LHCN-M2 (cell line): Measurements from ENCODE around the gene MKRN2. TPM values are rescaled to one million over a fixed set of nuclear protein-coding genes. Genes with fewer than 3 reads are reported as not detected.

Source experiments
- DNase-seq: peaks from one replicate; pipeline ENCODE4 v3.0.0-alpha.2; 2012; ENCODE audit warnings: low read depth
- total RNA-seq: library from RNA; depleted of rRNA; stranded (reverse); fragments of >200 nt; gene quantifications from 2 replicates; pipeline ENCODE4 v1.2.3, GENCODE V29; 2014

The MKRN2 gene
- total RNA-seq, 1 experiment from 2014 or later = 49.9 TPM

DNA sequence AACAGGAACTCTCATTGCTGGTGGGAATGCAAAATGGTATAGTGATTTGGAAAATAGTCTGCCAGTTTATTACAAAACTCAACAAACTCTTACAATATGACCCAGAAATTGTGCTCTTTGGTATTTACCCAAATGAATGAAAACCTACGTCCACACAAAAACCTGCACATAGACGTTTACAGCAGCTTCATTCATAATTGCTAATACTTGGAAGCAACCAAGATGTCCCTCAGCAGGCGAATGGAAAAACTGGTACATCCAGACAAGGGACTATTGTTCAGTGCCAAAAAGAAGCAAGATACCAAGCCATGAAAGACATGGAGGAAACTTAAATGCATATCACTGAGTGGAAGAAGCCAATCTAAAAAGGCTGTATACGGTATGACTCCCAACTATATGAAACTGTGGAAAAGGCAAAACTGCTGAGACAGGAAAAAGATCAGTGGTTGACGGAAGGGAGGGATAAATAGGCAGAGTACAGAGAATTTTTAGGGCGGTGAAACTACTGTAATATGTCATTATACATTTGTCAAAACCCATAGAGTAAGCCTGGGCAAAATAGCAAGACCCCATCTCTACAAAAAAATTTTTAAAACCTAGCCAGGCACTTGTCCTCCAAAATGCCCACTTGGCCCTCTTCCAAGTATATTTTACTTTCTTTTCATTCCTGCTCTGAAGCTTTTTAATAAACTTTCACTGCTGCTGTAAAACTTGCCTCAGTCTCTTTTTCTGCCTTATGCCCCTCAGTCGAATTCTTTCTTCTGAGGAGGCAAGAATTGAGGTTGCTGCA, 6.7 kb upstream of the MKRN2 start:
- DNase-seq = no peak

DNA sequence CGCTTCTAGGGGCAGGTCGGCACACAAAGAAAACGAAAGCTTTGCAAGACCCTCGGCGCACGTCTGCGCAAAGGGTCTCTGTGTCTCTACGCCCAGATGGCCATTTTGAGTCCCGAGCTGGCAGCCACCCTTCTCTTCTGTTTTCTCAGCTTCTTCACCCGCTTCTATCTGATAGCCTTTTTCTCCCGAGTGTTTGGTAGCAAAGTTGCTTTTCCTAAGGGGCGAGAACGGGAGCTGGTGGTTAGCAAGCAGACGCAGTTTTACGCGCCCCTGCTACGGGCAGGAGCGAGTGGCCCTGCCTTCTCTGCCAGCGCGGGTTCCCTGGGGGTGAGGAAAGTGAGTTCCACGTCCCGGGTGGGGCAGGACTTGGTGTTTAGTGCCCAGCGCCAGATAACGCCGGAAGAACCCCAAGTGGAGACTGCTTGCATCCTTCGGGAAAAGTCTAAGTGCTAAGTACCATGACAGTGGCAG, 2.9 kb upstream of the MKRN2 start:
- DNase-seq = peak; percentile 56

DNA sequence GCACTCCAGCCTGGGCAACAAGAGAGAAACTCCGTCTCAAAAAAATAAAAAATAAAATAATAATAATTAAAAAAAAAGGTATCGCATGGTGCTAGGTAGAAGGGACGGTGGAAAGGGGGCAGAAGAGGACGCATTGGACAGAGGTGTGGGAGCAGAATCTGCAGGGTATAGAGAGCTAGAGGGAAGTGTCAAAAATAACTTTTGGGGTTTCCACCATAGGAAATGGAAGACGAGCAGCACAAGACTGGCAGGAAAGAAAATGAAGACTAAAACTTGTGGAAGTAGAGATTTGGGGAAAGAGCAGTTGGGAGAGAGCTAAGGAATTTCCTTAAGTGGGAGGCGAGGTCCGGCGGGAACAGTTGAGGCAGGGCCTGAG, 585 bp upstream of the MKRN2 start:
- DNase-seq = no peak

DNA sequence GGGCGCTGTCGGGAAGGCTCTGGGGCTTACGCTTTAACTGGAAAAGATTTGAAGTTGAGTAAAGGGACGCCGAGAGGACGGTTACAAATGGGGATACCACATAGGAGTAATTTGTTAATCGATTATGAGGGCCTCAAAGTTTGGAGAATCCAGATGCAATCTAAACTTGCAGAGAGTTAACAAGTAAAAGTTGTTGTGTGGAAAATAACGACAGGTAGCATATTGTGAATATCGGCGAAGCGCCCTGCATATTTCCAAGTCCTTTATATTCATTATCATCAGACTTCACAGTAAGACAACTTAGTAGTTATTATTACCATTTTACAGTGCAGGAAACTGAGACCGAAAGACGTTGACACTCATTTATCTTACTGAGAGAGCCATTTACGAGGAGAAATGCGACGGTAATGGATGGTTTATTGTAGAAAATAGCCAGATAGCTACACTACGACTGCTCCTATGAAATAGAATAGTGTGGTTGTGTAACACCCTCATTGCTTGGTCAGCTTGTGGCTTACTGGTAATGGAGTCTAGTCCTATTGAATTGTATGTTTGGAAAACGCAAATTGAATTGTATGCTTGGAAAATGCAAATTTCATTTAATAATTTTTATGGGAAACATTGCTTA, 700 bp downstream of the MKRN2 start:
- no peak for DNase-seq

DNA sequence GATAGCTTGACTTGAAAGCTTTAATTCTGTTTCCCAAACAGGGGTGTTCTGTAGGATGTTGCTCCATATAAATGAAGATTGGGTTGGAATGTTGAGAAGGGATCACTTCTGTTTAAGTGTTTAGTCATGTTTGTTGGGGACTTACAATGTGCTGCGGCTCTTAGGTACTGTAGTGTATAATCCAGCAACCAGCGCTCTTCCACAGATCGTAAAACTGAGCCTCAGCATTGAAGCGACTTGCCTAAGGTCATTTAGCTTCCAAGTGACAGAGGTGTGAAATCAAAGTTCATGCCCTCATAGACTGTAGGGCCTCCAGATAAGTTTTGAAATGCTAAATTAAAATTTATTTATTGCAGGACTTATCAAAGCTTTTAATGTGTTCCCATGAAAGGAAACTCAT, 1.8 kb downstream of the MKRN2 start:
- no peak for DNase-seq

DNA sequence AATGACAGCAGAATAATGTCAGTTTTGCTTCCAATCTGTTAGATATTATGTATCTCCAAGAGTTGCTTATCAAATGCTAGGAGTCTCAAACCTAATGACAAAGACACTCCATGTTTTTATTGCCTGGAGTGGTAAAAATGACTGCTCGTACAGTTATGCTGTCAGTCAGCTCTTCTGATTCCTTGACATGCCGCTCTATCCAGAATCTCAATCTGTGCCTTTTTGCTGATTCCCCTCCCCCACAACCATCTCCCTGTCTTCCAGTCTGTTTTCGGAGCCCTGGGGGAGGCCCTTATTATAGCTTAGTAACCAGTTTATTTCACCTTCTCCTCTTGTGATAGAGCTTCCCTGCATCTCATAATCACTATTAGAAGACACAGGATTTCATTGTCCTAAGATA, 2.6 kb downstream of the MKRN2 start:
- no peak for DNase-seq

DNA sequence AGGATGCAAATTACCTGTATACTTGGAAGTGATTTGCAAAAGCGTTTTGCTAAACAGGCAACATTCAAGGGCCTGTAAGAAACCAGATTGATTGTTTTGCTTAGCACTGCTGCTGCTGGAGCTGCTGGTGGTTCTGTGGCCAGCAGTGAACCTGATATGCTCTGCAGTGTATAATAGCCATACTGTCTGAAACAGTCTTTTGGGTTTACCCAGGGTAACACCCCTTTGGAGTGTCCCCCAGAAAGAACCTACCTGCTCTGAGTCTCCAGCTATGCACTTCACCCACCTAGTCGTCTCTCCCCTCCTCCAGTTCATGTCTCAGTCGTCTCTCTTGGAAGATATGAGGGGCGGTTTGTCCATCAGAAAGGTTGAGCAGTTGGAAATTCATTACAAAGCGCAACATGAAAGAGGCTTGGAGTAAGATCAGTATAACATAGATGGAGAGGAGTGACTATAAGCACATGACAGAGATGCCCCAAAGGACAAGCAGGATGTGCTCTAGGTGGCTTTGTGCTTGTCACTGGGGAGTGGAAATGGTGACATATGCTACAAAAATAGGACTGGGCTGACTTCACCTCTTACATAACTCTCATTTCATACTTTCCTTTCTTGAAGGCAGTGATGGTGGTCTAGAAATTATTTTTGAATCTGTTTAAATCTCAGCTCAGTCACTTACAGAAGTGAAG, 3.8 kb downstream of the MKRN2 start:
- DNase-seq = no peak

DNA sequence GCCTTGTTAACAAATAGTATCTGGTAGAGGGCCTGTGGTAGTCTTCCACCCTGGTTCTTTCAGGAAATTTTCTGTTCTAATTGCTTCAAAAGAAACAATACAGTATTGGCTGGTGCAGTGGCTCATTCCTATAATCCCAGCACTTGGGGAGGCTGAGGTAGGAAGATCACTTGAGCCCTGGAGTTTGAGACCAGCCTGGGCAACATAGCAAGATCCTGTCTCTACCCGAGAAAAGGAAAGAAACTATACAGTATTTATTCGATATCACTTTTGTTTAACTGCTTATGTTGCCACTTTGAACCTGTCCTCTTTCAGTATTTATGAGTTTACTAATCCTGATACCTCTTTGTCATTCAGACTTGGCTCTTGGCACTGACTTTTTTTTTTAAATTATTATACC, 4.5 kb downstream of the MKRN2 start:
- no peak for DNase-seq

DNA sequence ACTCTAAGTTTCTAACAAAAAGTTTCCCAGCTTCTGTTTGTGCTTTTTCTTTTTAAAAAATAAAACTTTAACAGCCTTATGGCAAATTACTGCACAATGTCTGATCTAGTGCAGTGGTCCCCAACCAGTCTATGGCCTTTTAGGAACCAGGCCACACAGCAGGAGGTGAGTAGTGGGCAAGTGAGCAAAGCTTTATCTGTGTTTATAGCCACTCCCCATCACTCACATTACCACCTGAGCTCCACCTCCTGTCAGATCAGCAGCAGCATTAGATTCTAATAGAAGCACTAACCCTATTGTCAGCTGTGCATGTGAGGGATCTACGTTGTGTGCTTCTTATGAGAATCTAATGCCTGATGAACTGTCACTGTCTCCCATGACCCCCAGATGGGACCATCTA, 5.6 kb downstream of the MKRN2 start:
- no peak for DNase-seq

DNA sequence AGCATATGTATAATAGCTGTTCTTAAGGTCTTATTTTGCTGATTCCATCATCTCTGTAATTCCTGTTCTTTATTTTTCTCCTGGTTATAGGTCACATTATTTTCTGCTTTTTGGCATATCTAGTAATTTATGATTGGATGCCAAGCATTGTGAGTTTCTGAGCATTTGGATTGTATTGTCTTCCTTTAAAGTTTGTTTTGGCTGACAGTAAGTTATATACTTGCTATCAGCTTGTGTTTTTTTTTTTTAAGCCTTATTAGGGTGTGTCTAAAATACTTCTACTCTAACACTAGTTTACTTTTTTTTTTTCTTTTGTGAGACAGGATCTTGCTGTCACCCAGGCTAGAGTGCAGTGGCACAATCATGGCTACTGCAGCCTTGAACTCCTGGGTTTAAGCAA, 10.1 kb downstream of the MKRN2 start:
- no peak for DNase-seq

DNA sequence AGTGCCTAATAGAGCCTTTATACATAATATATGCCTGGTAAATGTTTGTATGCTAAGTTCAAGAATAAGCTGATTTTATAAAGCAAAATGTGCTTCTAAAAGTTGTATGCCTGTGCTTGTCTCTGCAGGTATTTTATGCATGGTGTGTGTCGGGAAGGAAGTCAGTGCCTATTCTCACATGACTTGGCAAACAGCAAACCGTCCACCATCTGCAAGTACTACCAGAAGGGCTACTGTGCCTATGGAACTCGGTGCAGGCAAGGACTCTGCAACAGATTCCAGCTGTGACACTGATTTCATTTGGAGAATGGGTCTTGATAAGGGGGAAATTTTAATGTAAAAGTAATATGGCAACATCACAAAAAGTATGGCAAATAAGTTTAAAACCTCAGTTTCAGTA, 11.9 kb downstream of the MKRN2 start:
- no peak for DNase-seq

DNA sequence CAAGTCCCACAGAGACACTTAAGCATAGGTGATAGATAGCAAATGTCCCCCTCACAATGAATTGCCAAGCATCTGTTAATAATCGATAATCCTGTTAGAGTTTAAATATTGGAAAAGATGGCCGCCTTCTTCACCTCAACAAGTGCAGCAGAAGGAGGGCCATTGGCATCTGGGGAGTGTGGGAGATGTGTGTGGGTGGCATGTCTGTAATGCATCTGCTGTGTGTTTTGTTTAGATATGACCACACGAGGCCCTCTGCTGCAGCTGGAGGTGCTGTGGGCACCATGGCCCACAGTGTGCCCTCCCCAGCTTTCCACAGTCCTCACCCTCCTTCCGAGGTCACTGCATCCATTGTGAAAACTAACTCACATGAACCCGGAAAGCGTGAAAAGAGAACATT, 12.9 kb downstream of the MKRN2 start:
- DNase-seq = no peak

DNA sequence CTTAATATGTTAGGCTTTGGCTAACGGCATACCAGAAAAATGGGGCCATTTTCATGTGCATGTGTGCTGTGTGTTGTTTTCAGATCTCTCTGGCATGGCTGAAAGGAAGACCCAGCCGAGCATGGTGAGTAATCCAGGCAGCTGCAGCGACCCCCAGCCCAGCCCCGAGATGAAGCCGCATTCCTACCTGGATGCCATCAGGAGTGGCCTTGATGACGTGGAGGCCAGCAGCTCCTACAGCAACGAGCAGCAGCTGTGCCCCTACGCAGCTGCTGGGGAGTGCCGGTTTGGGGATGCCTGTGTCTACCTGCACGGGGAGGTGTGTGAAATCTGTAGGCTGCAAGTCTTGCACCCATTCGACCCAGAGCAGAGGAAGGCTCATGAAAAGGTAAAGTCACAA, 15.1 kb downstream of the MKRN2 start:
- no peak for DNase-seq

DNA sequence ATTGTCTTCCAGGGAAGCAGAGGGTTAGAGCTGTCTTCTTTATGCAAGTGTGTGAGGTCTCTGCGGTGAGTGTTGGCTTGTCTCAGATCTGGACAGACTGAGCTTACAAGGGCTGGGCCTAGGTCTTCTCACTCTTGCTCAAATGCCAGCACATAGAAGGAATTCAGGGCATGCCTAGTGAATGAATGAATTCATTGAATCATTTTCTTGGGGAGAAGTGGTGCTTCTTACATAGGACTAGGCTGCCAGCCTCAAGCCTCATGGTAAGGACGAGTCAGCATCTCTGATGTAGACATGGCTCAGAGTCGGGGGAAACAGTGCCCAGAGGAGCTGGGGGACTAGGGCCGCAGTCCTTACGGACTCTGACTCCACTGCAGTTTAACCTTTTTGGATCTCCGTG, 17.2 kb downstream of the MKRN2 start:
- no peak for DNase-seq

DNA sequence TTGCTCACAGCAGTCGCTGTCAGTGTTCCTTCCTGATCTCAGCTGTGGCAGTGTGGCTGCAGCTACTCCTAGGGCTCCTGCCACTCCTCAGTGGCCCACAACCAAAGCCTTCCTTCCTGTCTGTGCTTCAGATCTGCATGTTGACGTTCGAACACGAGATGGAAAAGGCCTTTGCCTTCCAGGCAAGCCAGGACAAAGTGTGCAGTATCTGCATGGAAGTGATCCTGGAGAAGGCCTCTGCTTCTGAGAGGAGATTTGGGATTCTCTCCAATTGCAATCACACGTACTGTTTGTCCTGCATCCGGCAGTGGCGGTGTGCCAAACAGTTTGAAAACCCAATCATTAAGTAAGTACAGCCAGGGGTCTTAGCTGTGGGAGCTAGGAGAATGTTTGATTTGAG, 17.8 kb downstream of the MKRN2 start:
- DNase-seq = no peak

DNA sequence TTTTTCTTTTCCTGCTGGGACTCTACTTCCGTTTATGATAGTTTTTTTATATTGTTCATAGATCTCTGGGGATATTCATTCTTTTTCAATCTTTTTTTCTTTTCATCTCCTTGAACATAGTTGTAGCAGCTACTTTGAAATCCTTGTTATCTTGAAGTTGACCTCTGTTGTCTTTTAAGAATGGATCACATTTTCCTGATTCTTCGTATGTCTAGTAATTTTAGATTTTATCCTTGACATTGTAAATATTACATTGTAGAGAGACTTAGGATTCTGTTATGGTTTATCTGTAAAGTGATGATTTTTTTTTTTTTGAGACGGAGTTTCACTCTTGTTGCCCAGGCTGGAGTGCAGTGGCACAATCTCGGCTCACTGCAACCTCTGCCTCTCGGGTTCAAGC, 20.5 kb downstream of the MKRN2 start:
- no peak for DNase-seq

DNA sequence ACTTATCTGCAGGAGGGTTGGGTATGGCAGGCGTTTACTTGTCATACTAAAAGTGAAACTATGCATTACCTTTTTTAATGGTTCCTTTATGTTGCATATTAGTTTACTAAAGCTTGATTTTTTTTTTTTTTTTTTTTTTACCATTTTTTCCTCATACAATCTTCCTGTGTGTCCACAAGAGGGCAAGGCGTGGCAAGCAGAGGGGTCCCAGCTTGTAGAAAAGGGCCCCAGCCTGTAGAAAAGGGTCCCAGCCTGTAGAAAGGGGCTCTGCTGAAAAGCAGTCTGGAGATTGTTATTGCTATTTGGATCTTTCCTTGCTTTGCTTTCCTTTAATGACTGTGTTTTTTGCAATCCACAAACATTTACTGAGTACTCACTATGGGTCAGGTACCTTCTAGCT, 21.9 kb downstream of the MKRN2 start:
- DNase-seq = no peak

DNA sequence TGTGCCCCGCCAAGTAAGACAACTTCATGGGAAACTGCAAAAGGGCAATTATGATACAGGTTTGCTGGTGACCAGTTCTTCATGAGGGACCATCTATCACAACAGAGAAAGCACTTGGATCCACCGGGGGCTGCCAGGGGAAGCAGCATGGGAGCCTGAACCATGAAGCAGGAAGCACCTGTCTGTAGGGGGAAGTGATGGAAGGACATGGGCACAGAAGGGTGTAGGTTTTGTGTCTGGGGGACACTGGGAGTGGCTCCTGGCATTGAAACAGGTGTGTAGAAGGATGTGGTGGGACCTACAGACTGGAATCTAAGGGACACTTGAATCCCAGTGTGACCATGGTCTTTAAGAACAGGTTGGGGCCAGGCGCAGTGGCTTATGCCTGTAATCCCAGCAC, 22.6 kb downstream of the MKRN2 start:
- no peak for DNase-seq

DNA sequence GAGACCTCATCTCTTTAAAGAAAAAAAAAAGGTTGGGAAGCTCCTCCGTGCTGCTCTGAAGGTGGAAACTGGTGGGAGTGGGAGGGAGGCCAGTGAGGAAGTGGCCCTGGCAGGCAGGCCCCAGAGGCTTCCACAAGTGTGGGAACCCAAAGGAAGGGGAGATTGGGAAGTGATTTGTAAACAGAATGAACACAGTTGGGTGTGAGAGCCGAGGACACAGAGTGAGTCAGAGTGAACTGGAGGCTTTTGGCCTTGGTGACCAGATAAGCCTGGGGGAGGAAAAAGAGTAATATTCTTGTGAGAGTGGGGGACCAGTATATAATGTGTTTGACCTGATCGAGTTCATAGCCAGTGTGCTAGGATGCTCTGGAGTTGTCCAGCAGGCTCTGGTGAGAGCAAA, 23.0 kb downstream of the MKRN2 start:
- peak; percentile 37 for DNase-seq

DNA sequence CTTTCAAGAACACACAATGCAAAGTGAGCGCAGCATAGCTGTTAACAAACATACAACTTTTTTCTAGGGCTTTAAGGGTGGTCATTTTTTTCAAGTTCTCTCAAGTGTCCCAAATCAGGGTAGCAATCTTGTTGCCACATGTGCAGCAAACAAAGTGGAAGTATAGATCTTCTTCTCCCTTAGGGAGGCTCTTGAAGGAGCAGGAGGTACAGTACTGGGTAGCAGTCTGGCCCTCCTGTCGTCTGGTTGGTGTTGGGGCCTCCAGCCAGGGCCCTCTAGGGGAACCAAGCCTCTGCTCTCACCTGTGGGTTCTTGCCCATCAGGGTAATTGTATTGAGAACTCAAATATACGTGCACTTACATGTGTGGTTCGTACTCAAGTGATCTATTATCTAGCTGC, 25.8 kb downstream of the MKRN2 start:
- DNase-seq = no peak

DNA sequence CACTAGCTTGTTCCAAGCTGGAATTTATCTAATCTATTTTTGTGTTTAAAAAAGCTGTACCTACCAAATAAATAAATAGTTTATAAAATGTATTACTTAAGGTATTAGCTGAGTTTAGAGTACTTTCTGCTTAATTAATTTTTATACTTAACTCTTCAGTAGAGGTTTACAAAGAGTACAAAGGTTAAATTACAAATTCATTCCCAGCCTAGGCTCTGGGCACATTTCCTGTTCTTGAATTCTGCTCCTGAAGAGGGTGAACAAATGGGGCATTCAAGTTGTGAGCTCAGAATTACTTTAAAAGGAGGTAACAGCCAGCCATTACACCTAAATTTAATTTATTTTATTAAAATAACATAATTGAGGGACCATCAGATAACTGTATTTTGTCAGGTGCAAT, 26.4 kb downstream of the MKRN2 start:
- DNase-seq = no peak

DNA sequence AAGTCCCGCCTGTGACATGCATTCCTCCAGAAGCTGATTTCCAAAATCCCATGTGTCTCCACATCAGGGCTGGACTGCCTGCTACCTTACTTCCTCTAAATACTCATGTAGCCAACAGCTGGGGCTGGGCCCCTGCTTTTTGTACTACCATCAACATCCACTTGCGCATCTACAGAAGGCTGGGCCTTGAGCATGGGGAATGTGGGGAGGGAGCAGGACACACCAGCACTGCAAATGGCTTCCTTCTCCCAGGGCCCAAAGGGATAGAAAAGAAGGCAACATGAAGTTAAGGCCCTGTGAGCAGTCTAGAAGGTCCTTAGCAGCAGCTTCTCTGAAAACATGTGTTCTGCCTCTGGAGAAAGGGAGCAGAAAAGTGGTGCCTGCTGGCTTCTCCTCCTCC, 27.2 kb downstream of the MKRN2 start:
- DNase-seq = no peak

DNA sequence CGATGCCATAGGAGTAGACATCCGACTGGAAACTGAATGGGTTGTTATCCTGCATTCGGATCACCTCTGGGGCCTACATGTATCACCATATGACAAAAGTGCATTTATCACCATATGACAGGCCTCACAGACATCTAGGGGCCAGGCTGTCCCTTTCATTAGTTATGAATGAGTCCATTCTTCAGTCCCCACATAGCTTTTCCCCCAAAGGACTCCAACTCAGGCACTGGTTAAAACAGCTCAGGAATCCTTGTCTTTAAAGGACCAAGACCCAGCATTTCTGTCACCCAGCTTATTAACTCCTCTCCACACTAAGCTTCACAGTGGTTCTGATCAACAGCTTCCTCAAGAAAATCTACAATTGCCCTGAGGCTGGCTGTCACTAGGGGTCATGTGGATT, 28.3 kb downstream of the MKRN2 start:
- no peak for DNase-seq
